Neural progenitor cell (in vitro differentiated cells): ENCODE results near the gene BMP3.

ENCODE experiments used
- EZH2 ChIP-seq: fragments of 200-600 bp; sonication (generic); IDR thresholded peaks from 2 replicates; pipeline ENCODE4 v1.6.1; 2017; ENCODE audit warnings: antibody characterized with exemption, mild to moderate bottlenecking, moderate library complexity
- EZH2phosphoT487 ChIP-seq: fragments of 200-600 bp; sonication (generic); IDR thresholded peaks from 2 replicates; pipeline ENCODE4 v1.6.1; 2017; ENCODE audit warnings: antibody characterized with exemption
- TF ChIP-seq, protein P1 (sequence below): fragments of 200-600 bp; sonication (generic); IDR thresholded peaks from 2 replicates; pipeline ENCODE4 v1.5.1; 2017; ENCODE audit warnings: antibody characterized with exemption, mild to moderate bottlenecking

DNA sequence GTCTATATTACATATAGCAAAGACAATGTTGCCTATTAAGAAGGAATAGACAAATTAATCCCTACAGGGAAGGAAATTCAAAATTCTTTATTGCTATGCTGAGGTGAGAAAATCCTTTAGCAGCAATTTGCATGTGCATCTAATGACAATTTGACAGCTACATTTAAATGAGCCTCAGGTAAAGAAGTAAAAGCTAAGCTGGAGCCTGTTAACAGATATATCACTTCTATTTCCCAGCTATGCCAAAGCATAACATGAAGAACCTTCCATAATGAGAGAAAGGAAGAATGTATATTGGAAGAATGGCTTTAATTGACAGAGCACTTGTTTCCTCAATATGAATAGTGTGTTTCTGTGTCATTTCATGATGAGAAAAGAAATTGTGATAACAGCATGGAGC is 71.6 kb downstream of the BMP3 start:
- TF ChIP-seq, protein P1, sequence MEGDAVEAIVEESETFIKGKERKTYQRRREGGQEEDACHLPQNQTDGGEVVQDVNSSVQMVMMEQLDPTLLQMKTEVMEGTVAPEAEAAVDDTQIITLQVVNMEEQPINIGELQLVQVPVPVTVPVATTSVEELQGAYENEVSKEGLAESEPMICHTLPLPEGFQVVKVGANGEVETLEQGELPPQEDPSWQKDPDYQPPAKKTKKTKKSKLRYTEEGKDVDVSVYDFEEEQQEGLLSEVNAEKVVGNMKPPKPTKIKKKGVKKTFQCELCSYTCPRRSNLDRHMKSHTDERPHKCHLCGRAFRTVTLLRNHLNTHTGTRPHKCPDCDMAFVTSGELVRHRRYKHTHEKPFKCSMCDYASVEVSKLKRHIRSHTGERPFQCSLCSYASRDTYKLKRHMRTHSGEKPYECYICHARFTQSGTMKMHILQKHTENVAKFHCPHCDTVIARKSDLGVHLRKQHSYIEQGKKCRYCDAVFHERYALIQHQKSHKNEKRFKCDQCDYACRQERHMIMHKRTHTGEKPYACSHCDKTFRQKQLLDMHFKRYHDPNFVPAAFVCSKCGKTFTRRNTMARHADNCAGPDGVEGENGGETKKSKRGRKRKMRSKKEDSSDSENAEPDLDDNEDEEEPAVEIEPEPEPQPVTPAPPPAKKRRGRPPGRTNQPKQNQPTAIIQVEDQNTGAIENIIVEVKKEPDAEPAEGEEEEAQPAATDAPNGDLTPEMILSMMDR: no peak
- TF ChIP-seq EZH2 (no peak), EZH2phosphoT487 (no peak)
